GM18520 (cell line): ENCODE data around the gene SEC23A.

Experiments used
- ATAC-seq: cut with Tn5 transposase; IDR thresholded peaks from one replicate; pipeline ENCODE4 v1.9.1; 2021; ENCODE audit not compliant: unreplicated experiment

Gene SEC23A

DNA sequence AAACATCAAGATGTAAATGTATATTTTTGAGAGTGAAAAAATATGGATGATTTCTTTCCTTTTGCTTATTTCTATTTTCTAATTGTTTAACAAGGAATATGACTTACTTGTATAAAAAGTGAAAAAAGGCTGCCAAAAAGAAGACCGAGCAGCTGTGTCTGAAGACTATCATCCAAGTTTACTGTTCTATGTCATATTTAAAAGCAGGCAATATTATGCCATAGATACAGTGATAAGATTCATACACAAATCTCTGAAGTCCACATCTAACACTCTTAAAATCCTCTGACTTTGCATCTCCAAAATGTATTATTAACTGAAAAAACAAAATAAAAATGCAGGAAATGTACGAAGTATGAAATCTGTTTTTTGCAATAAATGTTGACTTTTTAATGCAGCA lies 109.1 kb downstream of the SEC23A start:
- ATAC-seq, result no peak

DNA sequence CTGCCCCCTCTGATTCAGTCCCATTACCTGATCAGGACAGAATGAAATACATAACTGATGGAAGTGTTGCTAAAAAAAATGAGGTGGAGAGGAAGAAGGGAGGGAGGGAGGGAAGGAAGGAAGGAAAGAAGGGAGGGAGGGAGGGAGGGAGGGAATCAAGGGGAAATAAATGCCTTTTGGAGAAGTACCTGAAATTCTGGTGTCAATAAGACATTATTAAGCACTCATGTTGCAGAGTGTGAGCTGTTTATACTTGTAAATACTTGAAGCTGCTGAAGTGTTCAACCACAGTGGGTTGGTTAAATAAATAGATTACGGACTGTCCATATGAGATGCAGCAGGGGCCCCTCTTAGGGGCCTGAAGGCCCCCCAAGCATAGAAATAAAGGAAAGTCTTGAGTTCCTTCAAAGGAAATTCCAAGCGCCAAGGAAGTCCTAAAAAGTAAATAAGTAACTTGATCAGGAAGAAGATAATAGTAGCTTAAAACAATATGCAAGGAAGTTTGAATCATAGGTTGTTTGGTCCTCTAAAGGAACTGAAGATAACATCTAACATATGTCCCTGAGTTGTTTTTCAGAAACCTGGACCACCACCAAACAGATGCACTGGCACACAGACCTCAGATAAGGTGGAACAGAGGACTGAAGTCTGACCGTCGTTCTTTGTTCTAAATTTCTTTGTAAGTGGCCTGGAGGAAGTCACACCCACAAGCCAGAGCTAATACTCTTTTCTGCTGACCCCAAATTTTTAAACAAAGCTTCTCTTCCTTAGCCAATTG lies 110.8 kb downstream of the SEC23A start:
- ATAC-seq, result no peak

DNA sequence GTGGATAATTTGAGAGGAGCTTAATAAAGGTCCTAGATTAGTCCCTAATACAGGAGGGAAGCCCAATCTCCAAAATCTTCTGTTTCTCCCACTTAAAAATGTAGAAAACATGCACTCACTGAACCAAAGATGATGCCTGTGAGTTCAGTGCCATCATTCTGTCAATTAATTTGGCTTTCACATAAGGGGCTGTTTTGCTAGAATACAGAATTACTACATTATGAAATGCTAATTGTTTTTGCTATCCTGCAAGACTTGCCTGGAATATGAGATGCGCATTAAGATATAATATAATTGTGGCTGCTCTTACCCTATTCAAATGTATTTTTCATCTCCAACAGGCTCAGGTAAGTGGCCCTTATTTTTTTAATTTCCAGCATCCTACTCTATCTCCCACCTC lies 111.7 kb downstream of the SEC23A start:
- no peak for ATAC-seq

DNA sequence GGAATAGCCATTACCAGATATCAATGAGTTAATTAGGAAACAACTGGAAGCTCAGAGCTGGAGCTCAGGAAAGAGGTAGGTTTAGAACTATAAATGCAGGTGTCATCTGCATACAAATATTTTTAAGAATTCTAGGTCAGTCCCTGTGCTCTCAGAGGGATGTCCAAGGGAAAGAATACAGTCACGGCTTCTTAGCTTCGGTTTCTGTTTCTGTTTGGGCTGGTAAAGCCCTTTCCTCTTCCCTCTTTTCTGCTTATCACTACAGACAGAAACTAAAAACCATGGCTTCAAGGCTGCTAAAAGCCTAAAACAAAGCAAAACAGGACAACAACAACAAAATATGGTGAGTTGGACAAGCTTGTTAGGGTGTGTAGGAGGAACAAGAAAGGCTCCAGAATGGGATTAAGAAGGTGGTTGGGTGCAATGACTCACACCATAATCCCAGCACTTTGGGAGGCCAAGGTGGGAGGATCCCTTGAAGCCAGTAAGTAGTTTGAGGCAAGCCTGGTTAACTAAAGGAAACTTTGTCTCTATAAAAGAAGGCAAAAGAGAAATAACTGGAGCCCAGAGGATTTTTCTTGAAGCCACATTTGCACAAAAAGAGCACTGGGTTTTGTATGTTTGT lies 113.0 kb downstream of the SEC23A start:
- peak; percentile 90 for ATAC-seq

DNA sequence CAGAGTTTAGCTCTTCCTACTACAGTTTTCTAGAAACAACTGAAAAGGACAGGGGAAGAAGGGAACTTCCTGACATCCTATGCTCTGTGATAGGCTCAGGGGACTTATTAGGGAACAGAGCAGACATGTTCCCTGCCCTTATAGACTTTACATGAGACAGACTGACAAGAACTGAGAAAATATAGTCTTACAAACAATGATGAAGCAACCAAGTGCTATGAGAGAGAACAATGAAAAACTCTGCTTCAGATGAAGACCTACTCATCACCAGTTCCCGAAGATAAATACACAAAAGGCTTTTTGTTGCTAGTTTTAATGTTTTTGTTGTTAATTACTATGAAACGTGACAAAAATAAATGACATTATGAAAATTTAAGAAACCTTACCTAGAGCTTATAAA lies 115.3 kb downstream of the SEC23A start:
- no peak for ATAC-seq

DNA sequence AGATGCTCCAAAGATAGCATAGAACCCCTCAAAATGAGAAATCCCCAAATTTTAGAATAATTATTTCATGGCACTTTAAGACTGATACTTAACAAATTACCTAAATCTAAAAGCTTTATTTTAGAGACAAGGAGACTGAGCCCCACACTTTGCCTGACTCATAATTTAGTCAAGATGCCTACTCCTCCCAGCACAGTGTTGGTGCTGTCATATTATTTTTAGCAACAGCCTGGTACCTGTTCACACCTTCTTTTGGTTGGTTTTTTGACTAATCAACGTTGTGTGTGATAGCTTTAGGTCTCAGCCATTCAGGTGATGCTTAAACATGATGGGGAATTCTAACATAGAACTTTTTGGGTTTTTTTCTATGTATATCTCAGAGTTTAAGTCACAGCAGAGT lies 120.2 kb downstream of the SEC23A start:
- ATAC-seq, result peak; percentile 68

DNA sequence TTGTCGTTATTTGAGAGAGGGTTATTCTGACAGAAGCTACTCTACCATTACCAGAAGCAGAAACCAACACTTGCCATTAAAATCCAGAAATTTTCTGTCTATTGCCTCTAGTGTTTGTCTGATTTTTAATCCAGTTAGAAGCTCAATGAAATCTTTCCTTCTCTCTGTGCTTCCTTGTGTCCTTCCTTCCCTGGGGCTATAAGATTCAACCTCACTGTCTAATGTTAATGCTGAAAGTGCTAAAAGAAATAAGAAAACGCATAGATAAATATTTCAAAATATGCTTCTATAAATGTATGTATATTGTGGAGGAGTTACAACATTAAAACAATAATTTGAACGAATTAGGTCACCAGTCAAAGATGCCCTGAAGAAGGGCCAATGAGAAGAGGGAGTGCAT lies 120.8 kb downstream of the SEC23A start:
- ATAC-seq, result no peak
